Right cardiac atrium (tissue), 5 donors: ENCODE measurements around the gene APMAP. TPM values are rescaled to one million over a fixed set of nuclear protein-coding genes. Genes with fewer than 3 reads are reported as not detected.
"Not testable (repeated sequence)": the region's sequence is repeated elsewhere in the genome, so short reads cannot be mapped to it uniquely, and the experiment has no call there.

Experiments used
- ATAC-seq, 2 donors: fragments of 200-7000 bp; cut with Tn5 transposase; one replicate each; pipeline versions ENCODE4 v1.8.0 to v1.9.1; 2020; ENCODE audit warnings: moderate library complexity in 2 of 2, mild to moderate bottlenecking in 1 of 2
- DNase-seq, 3 donors: peaks; one replicate each; pipeline ENCODE4 v3.0.0-alpha.2; 2020
- H3K27ac ChIP-seq: one replicate; pipeline ENCODE4 v1.5.1; 2013; ENCODE audit warnings: mild to moderate bottlenecking, low read length, control low read depth, moderate library complexity
- H3K27me3 ChIP-seq: one replicate; pipeline ENCODE4 v1.6.1; 2013; ENCODE audit not compliant: control insufficient read depth, insufficient read depth
- H3K4me1 ChIP-seq: one replicate; pipeline ENCODE4 v1.6.1; 2013; ENCODE audit warnings: low read length; ENCODE audit not compliant: control insufficient read depth, insufficient read depth
- H3K4me3 ChIP-seq: one replicate; pipeline ENCODE4 v1.5.1; 2013; ENCODE audit warnings: low read length, control low read depth
- H3K9me3 ChIP-seq: one replicate; pipeline ENCODE4 v1.6.1; 2013; ENCODE audit warnings: low read length; ENCODE audit not compliant: control insufficient read depth
- WGBS: extraction: QIAGEN DNeasy Blood & Tissue Kit; methylation state at CpG from one replicate; pipeline ENCODE4 v1.1.7; 2013; 5-methylcytosine and 5-hydroxymethylcytosine counted together
- intact Hi-C, 4 donors: fragments of 100-400 bp; cut with DNase I; formaldehyde crosslinking; loops; one replicate each; pipeline versions ENCODE4 v1.11.0 to v1.14.0; 2022 to 2023
- polyA plus RNA-seq: library from polyadenylated mRNA; stranded (reverse); fragments of 200-250 nt; gene quantifications from one replicate; pipeline ENCODE4 v1.2.3, GENCODE V29; 2013
- total RNA-seq, 4 donors: library from RNA; stranded (reverse); fragmentation: NEBNext Ultra II Directional; extraction: Animal tissue kit (Norgen Biotek cat#: 25700); gene quantifications; one replicate each; pipeline ENCODE4 v1.2.1, GENCODE V29; 2021
- donor health status: healthy with polysubstance abuse.
- donor health status: DM: no; HTN: yes; CAD: no.
- donor health status: DM: no; HTN: no; CAD: no.
- donor health status: DM: no; HTN: yes; CAD: no; lungs with severe emphysema.
- donor health status: DM: yes; HTN: yes; CAD: no.

Gene APMAP
- total and polyA plus RNA-seq, 5 donors = 28.0 to 35.1 (median 34.7) TPM

DNA sequence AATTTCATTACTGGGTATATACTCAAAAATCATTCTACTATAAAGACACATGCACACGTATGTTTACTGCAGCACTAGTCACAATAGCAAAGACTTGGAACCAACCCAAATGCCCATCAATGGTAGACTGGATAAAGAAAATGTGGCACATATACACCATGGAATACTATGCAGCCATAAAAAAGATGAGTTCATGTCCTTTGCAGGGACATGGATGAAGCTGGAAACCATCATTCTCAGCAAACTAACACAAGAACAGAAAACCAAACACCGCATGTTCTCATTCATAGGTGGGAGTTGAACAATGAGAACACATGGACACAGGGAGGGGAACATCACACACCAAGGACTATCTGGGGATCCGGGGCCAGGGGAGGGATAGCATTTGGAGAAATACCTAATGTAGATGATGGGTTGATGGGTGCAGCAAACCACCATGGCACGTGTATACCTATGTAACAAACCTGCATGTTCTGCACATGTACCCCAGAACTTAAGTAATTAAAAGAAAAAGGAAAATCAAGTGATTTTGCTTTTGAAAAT lies 44.1 kb downstream of the APMAP start:
- H3K27ac ChIP-seq, H3K4me3 ChIP-seq, DNase-seq, H3K4me1 ChIP-seq, H3K9me3 ChIP-seq, intact Hi-C loops, H3K27me3 ChIP-seq, ATAC-seq: not testable (repeated sequence)
- WGBS = 79% methylated on average over 4 of the region's 4 CpGs

DNA sequence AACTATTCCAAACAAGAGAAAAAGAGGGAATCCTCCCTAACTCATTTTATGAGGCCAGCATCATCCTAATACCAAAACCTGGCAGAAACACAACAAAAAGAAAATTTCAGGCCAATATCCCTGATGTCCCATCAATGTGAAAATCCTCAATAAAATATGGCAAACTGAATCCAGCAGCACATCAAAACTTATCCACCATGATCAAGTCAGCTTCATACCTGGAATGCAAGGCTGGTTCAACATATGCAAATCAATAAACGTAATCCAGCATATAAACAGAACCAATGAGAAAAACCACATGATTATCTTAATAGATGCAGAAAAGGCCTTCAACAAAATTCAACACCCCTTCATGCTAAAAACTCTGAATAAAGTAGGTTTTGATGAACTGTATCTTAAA lies 46.2 kb downstream of the APMAP start:
- H3K4me3 ChIP-seq, H3K27ac ChIP-seq, H3K27me3 ChIP-seq, intact Hi-C loops, H3K4me1 ChIP-seq, ATAC-seq, DNase-seq, H3K9me3 ChIP-seq: not testable (repeated sequence)
- WGBS = 67% methylated on average over 1 of the region's 1 CpG

DNA sequence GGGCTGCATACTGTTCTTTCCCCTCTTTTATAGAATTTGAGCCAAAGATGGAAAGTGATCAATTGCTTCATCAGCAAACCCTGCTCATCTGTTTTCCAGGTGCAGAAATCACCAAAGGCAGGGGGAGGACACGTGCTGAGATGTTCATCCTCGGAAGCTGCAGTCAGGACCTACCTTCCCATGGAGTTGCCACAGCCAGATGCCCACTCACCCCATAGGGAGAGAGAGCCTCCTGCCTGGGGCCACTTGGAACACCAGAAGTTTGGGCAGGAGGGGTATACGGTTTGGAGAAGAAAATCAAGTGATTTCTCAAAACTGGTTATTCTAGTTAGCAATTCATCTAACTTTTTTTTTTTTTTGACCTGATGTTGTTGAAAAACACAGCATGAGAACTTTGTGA lies 48.8 kb downstream of the APMAP start:
- H3K27ac ChIP-seq = no peak overlapping the region
- H3K4me1 ChIP-seq = no peaks in the 10 kb centered on the region
- no peaks in the 10 kb centered on the region for H3K9me3 ChIP-seq
- H3K27me3 ChIP-seq = no peaks in the 10 kb centered on the region
- H3K4me3 ChIP-seq = no peak overlapping the region
- intact Hi-C loops = no loop called here
- DNase-seq (no peak), ATAC-seq (no peak)
- WGBS = 64% methylated on average over 3 of the region's 3 CpGs

DNA sequence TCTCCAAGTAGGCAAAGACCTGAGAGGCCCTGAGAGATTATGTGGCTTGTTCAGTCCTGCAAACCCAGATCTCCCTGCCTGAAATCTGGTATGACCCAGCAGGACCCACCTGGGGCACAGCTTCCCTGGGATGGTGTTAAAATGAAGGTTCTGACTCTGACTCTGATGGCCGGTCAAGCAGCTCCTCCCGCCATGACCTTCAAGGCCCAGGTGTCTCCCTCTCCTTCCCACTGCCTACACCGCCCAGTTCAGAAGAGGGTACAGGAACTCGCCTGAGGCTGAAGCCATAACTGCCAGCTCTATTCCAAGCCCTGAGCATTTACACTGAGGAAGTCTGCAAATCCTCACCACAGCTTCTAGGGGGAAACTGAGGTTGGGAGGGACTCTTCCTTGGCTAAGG lies 49.4 kb downstream of the APMAP start:
- DNase-seq (no peak), ATAC-seq (no peak)
- Histone ChIP-seq H3K27ac (no peak overlapping the region), H3K4me1 (no peaks in the 10 kb centered on the region), H3K4me3 (no peak overlapping the region), H3K9me3 (no peaks in the 10 kb centered on the region), H3K27me3 (no peaks in the 10 kb centered on the region)
- WGBS = 95% methylated on average over 4 of the region's 4 CpGs
- intact Hi-C loops = no loop called here

DNA sequence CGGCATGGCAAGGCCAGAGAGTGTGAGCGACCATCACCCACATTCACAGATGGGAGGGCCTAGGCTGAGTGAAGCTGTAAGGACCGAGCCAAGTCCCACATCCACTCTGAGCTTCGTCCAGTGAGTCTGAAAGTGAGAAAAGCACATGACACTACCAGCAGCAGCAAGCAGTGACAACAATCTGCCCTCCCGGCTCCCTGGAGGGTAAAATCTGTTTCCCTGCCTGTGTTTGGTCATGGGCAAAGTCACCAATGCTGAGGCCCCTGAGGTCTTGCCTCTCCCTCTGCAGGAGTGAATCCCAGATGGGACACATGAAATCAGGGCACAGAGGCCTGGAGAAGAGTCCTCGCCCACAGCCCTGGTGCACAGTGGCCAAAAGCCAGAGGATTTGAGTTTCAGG lies 49.9 kb downstream of the APMAP start:
- intact Hi-C loops = no loop called here
- DNase-seq = no peak
- no peak overlapping the region for H3K4me3 ChIP-seq
- no peaks in the 10 kb centered on the region for H3K9me3 ChIP-seq
- no peaks in the 10 kb centered on the region for H3K27me3 ChIP-seq
- H3K27ac ChIP-seq = no peak overlapping the region
- WGBS = 75% methylated on average over 6 of the region's 6 CpGs
- ATAC-seq = no peak
- H3K4me1 ChIP-seq = no peaks in the 10 kb centered on the region

DNA sequence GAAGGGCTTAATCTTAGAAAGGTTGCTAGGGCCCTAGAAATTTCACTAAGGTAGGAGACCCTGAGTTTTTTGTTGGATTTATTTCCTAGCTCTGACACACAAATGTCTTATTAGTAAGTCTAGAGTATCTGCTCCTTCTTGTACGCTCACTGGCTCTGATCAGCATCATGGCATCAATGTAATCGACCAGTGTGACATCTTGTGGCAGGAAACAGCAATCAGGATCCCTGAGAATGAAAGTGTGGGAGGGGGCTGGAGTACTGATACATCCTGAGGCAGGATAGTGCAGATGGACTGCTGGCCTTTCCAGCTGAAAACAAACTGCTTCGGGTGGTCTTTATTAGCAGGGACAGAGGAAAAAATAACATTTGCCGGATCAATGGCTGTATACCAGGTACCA lies 53.5 kb downstream of the APMAP start:
- no peak for DNase-seq

DNA sequence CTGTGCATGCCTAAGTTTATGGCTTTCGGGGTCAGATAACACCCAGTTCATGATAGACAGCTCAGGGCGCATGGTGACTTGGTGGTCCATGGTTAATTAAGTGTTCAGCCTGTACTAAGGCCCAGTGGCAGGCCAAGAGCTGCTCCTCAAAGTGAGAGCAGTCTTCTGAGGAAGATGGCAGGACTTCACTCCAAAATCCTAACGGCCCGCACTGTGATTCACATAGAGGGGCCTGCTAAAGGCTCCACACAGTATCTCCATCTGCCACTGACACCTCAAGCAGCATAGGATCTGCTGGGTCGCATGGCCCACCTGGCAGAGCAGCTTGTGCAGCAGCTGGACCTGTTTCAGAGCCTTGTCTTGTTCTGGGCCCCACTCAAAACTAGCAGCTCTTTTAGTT lies 54.1 kb downstream of the APMAP start:
- intact Hi-C loops = no loop called here
- Histone ChIP-seq H3K4me1 (no peaks in the 10 kb centered on the region), H3K27me3 (no peaks in the 10 kb centered on the region), H3K27ac (no peak overlapping the region), H3K4me3 (no peak overlapping the region), H3K9me3 (no peaks in the 10 kb centered on the region)
- ATAC-seq (no peak), DNase-seq (no peak)
- 85% methylated on average over 5 of the region's 5 CpGs for WGBS

More for the DNA sequence above, 53.5 kb downstream of the APMAP start:
- intact Hi-C loops = no loop called here
- no peak for ATAC-seq
- Histone ChIP-seq H3K27ac (no peak overlapping the region), H3K27me3 (no peaks in the 10 kb centered on the region), H3K4me1 (no peaks in the 10 kb centered on the region), H3K4me3 (no peak overlapping the region), H3K9me3 (no peaks in the 10 kb centered on the region)
- 61% methylated on average over 4 of the region's 4 CpGs for WGBS

DNA sequence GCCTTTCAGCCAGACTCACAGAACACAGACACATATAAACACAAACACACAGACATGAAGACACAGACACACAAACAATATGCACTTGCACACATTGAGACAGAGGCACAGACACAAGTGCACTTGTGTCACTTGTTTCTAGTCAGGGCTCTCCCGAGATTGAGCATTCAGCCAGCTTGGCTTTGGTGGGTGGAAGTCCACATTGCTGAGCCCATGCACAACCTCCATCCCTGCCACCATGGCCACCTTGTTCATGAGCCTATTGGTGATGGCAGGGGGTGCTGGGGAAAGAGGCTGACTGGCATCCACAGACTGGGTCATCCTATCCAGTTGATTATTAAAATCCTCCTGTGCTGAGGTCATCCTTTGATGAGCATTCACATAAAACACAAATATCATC lies 55.0 kb downstream of the APMAP start:
- intact Hi-C loops = no loop called here
- ATAC-seq (no peak), DNase-seq (no peak)
- H3K4me3 ChIP-seq = no peak overlapping the region
- H3K27me3 ChIP-seq = no peaks in the 10 kb centered on the region
- no peak overlapping the region for H3K27ac ChIP-seq
- H3K4me1 ChIP-seq = no peaks in the 10 kb centered on the region
- H3K9me3 ChIP-seq = no peaks in the 10 kb centered on the region
- 47% methylated on average over 1 of the region's 1 CpG for WGBS

DNA sequence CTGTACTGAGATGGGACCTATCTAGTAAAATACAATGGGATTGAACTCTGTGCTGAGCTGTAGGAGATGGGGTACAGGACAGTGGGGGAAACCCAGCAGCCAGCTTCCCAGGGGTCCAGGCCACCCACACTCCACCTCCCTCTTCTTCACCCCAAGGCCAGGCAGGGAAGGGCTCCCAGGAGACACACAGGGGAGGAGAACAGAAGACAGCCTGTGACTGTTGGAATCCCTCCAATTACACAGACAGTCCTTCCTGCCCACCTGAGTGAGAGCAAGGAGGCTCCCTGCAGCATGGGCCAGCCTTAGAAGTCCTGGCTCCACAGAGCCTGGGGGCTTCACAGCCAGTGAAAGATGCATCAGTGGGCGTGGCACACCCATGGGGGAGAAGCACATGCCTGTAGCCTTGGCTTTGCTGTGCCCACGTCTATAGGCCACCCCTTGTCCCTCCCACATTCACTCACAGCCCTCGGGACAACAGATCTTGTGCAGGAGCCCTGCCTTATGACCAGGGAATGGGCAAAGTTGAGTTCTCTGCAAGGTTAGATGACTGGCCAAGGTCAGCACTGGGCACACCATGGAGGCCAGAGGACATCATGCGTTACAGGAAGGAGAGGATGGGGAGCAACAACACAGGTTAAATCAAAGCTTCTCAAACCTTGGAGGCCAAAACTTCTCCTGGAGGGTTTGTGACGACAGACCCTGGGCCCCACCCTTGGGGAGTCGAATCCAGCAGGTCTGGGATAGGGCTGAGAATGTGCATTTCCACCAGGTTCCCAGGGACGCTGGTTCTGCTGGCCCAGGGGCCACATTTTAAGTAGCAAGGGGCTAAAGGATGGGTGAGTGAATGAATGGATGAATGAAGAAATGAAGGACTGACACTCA lies 55.8 kb downstream of the APMAP start:
- no peak overlapping the region for H3K27ac ChIP-seq
- H3K9me3 ChIP-seq = no peaks in the 10 kb centered on the region
- H3K27me3 ChIP-seq = no peaks in the 10 kb centered on the region
- DNase-seq = no peak
- H3K4me1 ChIP-seq = no peaks in the 10 kb centered on the region
- intact Hi-C loops = no loop called here
- WGBS = 82% methylated on average over 7 of the region's 7 CpGs
- no peak for ATAC-seq
- no peak overlapping the region for H3K4me3 ChIP-seq

DNA sequence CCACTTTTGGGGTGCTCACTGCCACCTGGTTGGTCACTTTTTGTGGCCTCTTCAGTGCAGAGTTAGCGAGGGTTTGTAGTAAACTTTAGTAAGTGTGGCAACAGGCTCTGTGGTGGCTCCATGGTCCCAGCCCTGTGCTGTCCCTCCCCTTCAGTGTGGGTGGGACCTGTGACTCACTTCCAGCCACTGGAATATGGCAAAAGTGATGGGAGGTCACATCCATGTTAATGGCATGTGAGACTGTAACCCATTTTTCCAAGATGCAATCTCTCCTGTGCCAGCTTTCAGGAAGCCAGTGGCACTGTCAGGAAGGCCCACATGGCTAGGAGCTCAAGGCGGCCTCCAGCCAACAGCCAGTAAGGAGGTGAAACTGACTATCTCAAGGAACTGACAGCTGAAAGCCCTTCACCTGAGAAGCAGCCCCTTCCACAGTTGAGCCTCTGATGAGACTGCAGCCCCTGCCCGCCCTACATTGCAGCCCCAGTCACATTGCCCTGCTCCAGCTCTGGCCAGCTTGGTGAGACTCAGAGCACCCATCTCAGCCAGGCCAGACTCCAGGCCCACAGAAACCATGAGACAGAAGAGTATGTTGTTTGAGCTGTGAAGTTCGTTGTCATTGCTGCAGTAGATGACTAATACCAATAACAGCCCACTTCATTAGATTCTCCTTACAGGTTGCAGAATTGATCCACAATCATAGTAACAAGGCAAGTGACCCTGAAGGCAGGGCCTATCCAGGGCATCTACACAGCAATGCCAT lies 56.6 kb downstream of the APMAP start:
- Histone ChIP-seq H3K9me3 (no peaks in the 10 kb centered on the region), H3K4me1 (no peaks in the 10 kb centered on the region), H3K27me3 (no peaks in the 10 kb centered on the region), H3K27ac (no peak overlapping the region), H3K4me3 (no peak overlapping the region)
- DNase-seq (no peak), ATAC-seq (no peak)
- intact Hi-C loops = no loop called here
- WGBS = 90% methylated on average over 4 of the region's 4 CpGs

DNA sequence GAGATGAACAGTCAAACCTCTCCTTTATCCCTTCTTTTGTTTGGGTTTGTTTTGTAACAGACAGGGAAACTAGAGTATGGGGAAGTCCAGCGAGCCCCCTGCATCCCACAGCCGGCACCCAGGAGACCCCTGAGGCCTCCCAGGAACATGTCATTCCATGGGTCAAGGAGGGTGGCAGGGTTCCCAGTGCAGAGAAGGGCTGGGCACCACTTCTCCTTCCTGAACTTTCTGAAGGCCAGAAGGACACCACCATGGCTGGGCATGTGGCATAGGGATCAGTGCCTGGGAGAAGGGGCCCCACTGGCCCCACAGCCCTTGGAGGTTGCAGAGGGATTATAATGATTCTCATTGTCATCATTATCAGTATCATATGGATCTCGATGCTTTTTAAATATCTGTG lies 57.4 kb downstream of the APMAP start:
- no peak overlapping the region for H3K4me3 ChIP-seq
- 84% methylated on average over 3 of the region's 3 CpGs for WGBS
- H3K27ac ChIP-seq = no peak overlapping the region
- DNase-seq = no peak
- no peaks in the 10 kb centered on the region for H3K27me3 ChIP-seq
- H3K4me1 ChIP-seq = no peaks in the 10 kb centered on the region
- intact Hi-C loops = no loop called here
- no peak for ATAC-seq
- no peaks in the 10 kb centered on the region for H3K9me3 ChIP-seq
